Hindlimb muscle (tissue), 1 donor: Measurements from ENCODE around the gene FHDC1. TPM values are rescaled to one million over a fixed set of nuclear protein-coding genes. Genes with fewer than 3 reads are reported as not detected.

Source experiments
- DNase-seq: peaks from one replicate; pipeline ENCODE4 v3.0.0-alpha.2; 2013
- polyA plus RNA-seq: library from polyadenylated mRNA; unstranded; fragments of 120-200 nt; gene quantifications from one replicate; pipeline ENCODE4 v1.2.1, GENCODE V29; 2013; ENCODE audit not compliant: insufficient read length

The FHDC1 gene
- polyA plus RNA-seq, 1 donor = 5.9 TPM

- DNase-seq = peak; percentile 75
These were observed 1.5 kb downstream of the FHDC1 start for GRCh38 chr4:152937336-152938236.

- no peak for DNase-seq
These were observed 2.3 kb downstream of the FHDC1 start for GRCh38 chr4:152938237-152938947.

- DNase-seq = no peak
These were observed 3.5 kb downstream of the FHDC1 start for GRCh38 chr4:152939621-152940020.

- no peak for DNase-seq
These were observed 4.3 kb downstream of the FHDC1 start for GRCh38 chr4:152940461-152940860.

GRCh38 chr4:152941411-152941810 lies 5.3 kb downstream of the FHDC1 start:
- no peak for DNase-seq

GRCh38 chr4:152942346-152942745 lies 6.2 kb downstream of the FHDC1 start:
- no peak for DNase-seq

GRCh38 chr4:152943672-152944071 lies 7.5 kb downstream of the FHDC1 start:
- peak; percentile 85 for DNase-seq

GRCh38 chr4:152944666-152945320 lies 8.7 kb downstream of the FHDC1 start:
- no peak for DNase-seq

- DNase-seq = no peak
These were observed 9.5 kb downstream of the FHDC1 start for GRCh38 chr4:152945639-152946038.

GRCh38 chr4:152946446-152946845 lies 10.3 kb downstream of the FHDC1 start:
- DNase-seq = no peak

GRCh38 chr4:152947311-152947710 lies 11.2 kb downstream of the FHDC1 start:
- DNase-seq = no peak

- no peak for DNase-seq
These were observed 13.8 kb downstream of the FHDC1 start for GRCh38 chr4:152949930-152950329.

GRCh38 chr4:152950402-152951274 lies 14.5 kb downstream of the FHDC1 start:
- no peak for DNase-seq

- DNase-seq = no peak
These were observed 15.2 kb downstream of the FHDC1 start for GRCh38 chr4:152951348-152951747.

- DNase-seq = no peak
These were observed 17.4 kb downstream of the FHDC1 start for GRCh38 chr4:152953514-152953913.

GRCh38 chr4:152954741-152955140 lies 18.6 kb downstream of the FHDC1 start:
- no peak for DNase-seq

GRCh38 chr4:152956147-152956546 lies 20.0 kb downstream of the FHDC1 start:
- DNase-seq = no peak

GRCh38 chr4:152956650-152957436 lies 20.7 kb downstream of the FHDC1 start:
- DNase-seq = no peak

GRCh38 chr4:152957437-152958171 lies 21.5 kb downstream of the FHDC1 start:
- no peak for DNase-seq

GRCh38 chr4:152959080-152959479 lies 23.0 kb downstream of the FHDC1 start:
- DNase-seq = no peak

GRCh38 chr4:152960082-152960481 lies 24.0 kb downstream of the FHDC1 start:
- DNase-seq = no peak
